ENCODE results near the gene MED8. TPM values are rescaled to one million over a fixed set of nuclear protein-coding genes. Genes with fewer than 3 reads are reported as not detected.

The MED8 gene
- total and polyA plus RNA-seq, 2 experiments from 2014 or later: 16.6 to 25.7 TPM

DNA sequence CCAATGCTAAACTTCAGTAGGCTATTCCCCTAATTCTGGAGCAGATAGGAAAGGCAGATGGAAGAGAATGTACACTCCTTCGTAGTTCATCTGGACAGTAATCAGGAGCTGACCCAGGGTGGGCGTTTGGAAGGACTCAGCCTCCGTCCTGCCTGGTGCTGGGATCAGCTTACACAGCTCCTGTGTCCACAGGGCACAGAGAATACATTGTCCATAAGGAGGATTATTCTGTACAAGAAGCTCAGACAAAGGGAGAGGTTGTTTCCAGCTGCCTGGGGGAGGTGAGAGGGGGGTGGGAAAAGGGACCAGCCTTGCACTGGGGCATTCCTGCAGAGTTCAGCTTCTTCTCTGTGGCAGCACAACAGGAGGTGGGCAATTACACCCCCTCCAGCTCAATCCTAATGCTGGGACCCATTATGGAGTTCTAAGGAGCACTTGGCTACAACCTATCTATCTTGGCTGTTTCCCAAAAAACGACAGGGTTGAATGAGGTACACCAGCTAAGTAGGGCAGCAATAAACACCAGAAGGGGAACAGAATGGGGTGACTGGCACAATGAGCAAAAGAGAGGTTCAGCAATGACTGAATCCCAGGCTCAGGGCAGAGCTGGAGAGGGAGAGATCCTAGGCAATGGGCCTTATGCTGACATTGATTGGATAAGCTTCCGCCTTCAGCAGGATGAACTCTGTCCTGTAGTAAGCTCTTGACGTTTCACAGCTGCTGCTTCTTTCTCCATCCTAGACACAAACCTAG is 7.4 kb downstream of the MED8 start:
- ATAC-seq: no peak
- H3K27ac Mint-ChIP-seq: no peak overlapping the region
- H3K4me1 Mint-ChIP-seq: peaks cover 3% of the 10 kb centered on the region
- H4K20me1 ChIP-seq (replicated peaks; ENCODE audit: insufficient read depth): peaks cover 5% of the 10 kb centered on the region; the same call in 1 of the 2 replicates
- H3F3A ChIP-seq (replicated peaks; ENCODE audit: low read depth): no peaks in the 10 kb centered on the region
- no peaks in the 10 kb centered on the region for H3K9me3 Mint-ChIP-seq
- DNase-seq (ENCODE audit: low spot score): no peak
- no peak overlapping the region for H3K27ac ChIP-seq (ENCODE audit: low read depth)
- H3K9me2 ChIP-seq (ENCODE audit: insufficient read depth): no peaks in the 10 kb centered on the region
- no peaks in the 10 kb centered on the region for H3K4me1 ChIP-seq (ENCODE audit: insufficient read depth)
- no peak overlapping the region for H3K4me3 ChIP-seq
- peaks cover 5% of the 10 kb centered on the region for H3K27me3 Mint-ChIP-seq (ENCODE audit: insufficient read depth, low read depth, poor library complexity)
- H3K36me3 ChIP-seq (ENCODE audit: insufficient read depth): peaks cover 21% of the 10 kb centered on the region
- H3K27me3 ChIP-seq (ENCODE audit: insufficient read depth): no peaks in the 10 kb centered on the region
- H3K4me2 ChIP-seq: no peak overlapping the region
- peaks cover 2% of the 10 kb centered on the region; the same call in 1 of the 2 replicates for H3K79me2 ChIP-seq (replicated peaks; ENCODE audit: insufficient read depth)
- TF ChIP-seq, protein P1, sequence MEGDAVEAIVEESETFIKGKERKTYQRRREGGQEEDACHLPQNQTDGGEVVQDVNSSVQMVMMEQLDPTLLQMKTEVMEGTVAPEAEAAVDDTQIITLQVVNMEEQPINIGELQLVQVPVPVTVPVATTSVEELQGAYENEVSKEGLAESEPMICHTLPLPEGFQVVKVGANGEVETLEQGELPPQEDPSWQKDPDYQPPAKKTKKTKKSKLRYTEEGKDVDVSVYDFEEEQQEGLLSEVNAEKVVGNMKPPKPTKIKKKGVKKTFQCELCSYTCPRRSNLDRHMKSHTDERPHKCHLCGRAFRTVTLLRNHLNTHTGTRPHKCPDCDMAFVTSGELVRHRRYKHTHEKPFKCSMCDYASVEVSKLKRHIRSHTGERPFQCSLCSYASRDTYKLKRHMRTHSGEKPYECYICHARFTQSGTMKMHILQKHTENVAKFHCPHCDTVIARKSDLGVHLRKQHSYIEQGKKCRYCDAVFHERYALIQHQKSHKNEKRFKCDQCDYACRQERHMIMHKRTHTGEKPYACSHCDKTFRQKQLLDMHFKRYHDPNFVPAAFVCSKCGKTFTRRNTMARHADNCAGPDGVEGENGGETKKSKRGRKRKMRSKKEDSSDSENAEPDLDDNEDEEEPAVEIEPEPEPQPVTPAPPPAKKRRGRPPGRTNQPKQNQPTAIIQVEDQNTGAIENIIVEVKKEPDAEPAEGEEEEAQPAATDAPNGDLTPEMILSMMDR (conservative IDR thresholded peaks at IDR 0.05; ENCODE audit: low read depth in 2 of 2): no peak
- no peak for TF ChIP-seq ZNF331 (CRISPR knock-in tag; IDR thresholded peaks at IDR 0.05; ENCODE audit: low read depth)
- TF ChIP-seq JUNB (IDR thresholded peaks at IDR 0.05; ENCODE audit: unreplicated experiment): no peak
- TF ChIP-seq ZNF114 (CRISPR knock-in tag; IDR thresholded peaks at IDR 0.05): no peak
- no peak for TF ChIP-seq NANOG (IDR thresholded peaks at IDR 0.05; ENCODE audit: borderline replicate concordance)
- TF ChIP-seq EZH2 (IDR thresholded peaks at IDR 0.05; ENCODE audit: low read depth, unreplicated experiment): no peak
- TF ChIP-seq, protein P2, sequence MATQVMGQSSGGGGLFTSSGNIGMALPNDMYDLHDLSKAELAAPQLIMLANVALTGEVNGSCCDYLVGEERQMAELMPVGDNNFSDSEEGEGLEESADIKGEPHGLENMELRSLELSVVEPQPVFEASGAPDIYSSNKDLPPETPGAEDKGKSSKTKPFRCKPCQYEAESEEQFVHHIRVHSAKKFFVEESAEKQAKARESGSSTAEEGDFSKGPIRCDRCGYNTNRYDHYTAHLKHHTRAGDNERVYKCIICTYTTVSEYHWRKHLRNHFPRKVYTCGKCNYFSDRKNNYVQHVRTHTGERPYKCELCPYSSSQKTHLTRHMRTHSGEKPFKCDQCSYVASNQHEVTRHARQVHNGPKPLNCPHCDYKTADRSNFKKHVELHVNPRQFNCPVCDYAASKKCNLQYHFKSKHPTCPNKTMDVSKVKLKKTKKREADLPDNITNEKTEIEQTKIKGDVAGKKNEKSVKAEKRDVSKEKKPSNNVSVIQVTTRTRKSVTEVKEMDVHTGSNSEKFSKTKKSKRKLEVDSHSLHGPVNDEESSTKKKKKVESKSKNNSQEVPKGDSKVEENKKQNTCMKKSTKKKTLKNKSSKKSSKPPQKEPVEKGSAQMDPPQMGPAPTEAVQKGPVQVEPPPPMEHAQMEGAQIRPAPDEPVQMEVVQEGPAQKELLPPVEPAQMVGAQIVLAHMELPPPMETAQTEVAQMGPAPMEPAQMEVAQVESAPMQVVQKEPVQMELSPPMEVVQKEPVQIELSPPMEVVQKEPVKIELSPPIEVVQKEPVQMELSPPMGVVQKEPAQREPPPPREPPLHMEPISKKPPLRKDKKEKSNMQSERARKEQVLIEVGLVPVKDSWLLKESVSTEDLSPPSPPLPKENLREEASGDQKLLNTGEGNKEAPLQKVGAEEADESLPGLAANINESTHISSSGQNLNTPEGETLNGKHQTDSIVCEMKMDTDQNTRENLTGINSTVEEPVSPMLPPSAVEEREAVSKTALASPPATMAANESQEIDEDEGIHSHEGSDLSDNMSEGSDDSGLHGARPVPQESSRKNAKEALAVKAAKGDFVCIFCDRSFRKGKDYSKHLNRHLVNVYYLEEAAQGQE (IDR thresholded peaks at IDR 0.05; ENCODE audit: unreplicated experiment): no peak
- TF ChIP-seq, protein P3, sequence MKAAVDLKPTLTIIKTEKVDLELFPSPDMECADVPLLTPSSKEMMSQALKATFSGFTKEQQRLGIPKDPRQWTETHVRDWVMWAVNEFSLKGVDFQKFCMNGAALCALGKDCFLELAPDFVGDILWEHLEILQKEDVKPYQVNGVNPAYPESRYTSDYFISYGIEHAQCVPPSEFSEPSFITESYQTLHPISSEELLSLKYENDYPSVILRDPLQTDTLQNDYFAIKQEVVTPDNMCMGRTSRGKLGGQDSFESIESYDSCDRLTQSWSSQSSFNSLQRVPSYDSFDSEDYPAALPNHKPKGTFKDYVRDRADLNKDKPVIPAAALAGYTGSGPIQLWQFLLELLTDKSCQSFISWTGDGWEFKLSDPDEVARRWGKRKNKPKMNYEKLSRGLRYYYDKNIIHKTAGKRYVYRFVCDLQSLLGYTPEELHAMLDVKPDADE (IDR thresholded peaks at IDR 0.05): no peak
- TF ChIP-seq STAT1 (IDR thresholded peaks at IDR 0.05; ENCODE audit: unreplicated experiment): no peak
- no peak for TF ChIP-seq CREB1 (CRISPR knock-in tag; IDR thresholded peaks at IDR 0.05; ENCODE audit: low read depth)
- no peak for TF ChIP-seq POLR2AphosphoS5 (IDR thresholded peaks at IDR 0.05; ENCODE audit: low read depth)
- TF ChIP-seq EZH2phosphoT487 (IDR thresholded peaks at IDR 0.05; ENCODE audit: unreplicated experiment): no peak
- TF ChIP-seq, protein P4, sequence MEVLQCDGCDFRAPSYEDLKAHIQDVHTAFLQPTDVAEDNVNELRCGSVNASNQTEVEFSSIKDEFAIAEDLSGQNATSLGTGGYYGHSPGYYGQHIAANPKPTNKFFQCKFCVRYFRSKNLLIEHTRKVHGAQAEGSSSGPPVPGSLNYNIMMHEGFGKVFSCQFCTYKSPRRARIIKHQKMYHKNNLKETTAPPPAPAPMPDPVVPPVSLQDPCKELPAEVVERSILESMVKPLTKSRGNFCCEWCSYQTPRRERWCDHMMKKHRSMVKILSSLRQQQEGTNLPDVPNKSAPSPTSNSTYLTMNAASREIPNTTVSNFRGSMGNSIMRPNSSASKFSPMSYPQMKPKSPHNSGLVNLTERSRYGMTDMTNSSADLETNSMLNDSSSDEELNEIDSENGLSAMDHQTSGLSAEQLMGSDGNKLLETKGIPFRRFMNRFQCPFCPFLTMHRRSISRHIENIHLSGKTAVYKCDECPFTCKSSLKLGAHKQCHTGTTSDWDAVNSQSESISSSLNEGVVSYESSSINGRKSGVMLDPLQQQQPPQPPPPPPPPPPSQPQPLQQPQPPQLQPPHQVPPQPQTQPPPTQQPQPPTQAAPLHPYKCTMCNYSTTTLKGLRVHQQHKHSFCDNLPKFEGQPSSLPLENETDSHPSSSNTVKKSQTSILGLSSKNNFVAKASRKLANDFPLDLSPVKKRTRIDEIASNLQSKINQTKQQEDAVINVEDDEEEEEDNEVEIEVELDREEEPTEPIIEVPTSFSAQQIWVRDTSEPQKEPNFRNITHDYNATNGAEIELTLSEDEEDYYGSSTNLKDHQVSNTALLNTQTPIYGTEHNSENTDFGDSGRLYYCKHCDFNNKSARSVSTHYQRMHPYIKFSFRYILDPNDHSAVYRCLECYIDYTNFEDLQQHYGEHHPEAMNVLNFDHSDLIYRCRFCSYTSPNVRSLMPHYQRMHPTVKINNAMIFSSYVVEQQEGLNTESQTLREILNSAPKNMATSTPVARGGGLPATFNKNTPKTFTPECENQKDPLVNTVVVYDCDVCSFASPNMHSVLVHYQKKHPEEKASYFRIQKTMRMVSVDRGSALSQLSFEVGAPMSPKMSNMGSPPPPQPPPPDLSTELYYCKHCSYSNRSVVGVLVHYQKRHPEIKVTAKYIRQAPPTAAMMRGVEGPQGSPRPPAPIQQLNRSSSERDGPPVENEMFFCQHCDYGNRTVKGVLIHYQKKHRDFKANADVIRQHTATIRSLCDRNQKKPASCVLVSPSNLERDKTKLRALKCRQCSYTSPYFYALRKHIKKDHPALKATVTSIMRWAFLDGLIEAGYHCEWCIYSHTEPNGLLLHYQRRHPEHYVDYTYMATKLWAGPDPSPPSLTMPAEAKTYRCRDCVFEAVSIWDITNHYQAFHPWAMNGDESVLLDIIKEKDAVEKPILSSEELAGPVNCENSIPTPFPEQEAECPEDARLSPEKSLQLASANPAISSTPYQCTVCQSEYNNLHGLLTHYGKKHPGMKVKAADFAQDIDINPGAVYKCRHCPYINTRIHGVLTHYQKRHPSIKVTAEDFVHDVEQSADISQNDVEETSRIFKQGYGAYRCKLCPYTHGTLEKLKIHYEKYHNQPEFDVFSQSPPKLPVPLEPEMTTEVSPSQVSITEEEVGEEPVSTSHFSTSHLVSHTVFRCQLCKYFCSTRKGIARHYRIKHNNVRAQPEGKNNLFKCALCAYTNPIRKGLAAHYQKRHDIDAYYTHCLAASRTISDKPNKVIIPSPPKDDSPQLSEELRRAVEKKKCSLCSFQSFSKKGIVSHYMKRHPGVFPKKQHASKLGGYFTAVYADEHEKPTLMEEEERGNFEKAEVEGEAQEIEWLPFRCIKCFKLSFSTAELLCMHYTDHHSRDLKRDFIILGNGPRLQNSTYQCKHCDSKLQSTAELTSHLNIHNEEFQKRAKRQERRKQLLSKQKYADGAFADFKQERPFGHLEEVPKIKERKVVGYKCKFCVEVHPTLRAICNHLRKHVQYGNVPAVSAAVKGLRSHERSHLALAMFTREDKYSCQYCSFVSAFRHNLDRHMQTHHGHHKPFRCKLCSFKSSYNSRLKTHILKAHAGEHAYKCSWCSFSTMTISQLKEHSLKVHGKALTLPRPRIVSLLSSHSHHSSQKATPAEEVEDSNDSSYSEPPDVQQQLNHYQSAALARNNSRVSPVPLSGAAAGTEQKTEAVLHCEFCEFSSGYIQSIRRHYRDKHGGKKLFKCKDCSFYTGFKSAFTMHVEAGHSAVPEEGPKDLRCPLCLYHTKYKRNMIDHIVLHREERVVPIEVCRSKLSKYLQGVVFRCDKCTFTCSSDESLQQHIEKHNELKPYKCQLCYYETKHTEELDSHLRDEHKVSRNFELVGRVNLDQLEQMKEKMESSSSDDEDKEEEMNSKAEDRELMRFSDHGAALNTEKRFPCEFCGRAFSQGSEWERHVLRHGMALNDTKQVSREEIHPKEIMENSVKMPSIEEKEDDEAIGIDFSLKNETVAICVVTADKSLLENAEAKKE (CRISPR knock-in tag; IDR thresholded peaks at IDR 0.05): no peak
- H3K36me3 Mint-ChIP-seq (ENCODE audit: low read depth): peaks cover 39% of the 10 kb centered on the region
- H3K4me3 Mint-ChIP-seq: no peak overlapping the region
- H2AFZ ChIP-seq: no peak overlapping the region

Data from GM23338 (cell line).